Nephron progenitor cell (in vitro differentiated cells): ENCODE measurements around the gene EFNA4.

Experiments used
- DNase-seq: peaks from one replicate; pipeline ENCODE4 v3.0.0; 2021
- H3K27ac Mint-ChIP-seq: 2 replicates; pipeline ENCODE4 v1.8.0; 2021; ENCODE audit warnings: mild to moderate bottlenecking, moderate library complexity, mixed read lengths
- H3K27me3 Mint-ChIP-seq: 2 replicates; pipeline ENCODE4 v1.8.0; 2021; ENCODE audit warnings: mild to moderate bottlenecking, low read depth, mixed read lengths; ENCODE audit not compliant: poor library complexity
- H3K36me3 Mint-ChIP-seq: 2 replicates; pipeline ENCODE4 v1.8.0; 2021; ENCODE audit warnings: low read depth, mixed read lengths
- H3K4me1 Mint-ChIP-seq: 2 replicates; pipeline ENCODE4 v1.8.0; 2021; ENCODE audit warnings: mixed read lengths
- H3K4me3 Mint-ChIP-seq: 2 replicates; pipeline ENCODE4 v1.8.0; 2021; ENCODE audit warnings: mild to moderate bottlenecking, moderate library complexity, mixed read lengths
- H3K9me3 Mint-ChIP-seq: 2 replicates; pipeline ENCODE4 v1.8.0; 2021; ENCODE audit warnings: mild to moderate bottlenecking, moderate library complexity, mixed read lengths
- TF ChIP-seq, protein P1 (sequence below): fragments of 200-600 bp; sonication (generic); IDR thresholded peaks from 2 replicates; pipeline ENCODE4 v1.5.0; 2021; ENCODE audit warnings: antibody characterized with exemption

The EFNA4 gene

DNA sequence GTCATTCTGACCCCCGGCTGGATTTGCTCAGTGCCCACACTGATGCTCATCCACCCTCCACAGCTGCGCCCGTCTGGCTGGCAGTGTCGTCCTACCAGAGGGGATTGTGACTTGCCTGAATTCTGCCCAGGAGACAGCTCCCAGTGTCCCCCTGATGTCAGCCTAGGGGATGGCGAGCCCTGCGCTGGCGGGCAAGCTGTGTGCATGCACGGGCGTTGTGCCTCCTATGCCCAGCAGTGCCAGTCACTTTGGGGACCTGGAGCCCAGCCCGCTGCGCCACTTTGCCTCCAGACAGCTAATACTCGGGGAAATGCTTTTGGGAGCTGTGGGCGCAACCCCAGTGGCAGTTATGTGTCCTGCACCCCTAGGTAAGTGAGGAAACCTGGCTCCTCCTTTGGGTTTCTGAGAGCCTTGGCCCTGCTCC, 5.7 kb upstream of the EFNA4 start:
- no peak overlapping the region for H3K27ac Mint-ChIP-seq
- TF ChIP-seq, protein P1, sequence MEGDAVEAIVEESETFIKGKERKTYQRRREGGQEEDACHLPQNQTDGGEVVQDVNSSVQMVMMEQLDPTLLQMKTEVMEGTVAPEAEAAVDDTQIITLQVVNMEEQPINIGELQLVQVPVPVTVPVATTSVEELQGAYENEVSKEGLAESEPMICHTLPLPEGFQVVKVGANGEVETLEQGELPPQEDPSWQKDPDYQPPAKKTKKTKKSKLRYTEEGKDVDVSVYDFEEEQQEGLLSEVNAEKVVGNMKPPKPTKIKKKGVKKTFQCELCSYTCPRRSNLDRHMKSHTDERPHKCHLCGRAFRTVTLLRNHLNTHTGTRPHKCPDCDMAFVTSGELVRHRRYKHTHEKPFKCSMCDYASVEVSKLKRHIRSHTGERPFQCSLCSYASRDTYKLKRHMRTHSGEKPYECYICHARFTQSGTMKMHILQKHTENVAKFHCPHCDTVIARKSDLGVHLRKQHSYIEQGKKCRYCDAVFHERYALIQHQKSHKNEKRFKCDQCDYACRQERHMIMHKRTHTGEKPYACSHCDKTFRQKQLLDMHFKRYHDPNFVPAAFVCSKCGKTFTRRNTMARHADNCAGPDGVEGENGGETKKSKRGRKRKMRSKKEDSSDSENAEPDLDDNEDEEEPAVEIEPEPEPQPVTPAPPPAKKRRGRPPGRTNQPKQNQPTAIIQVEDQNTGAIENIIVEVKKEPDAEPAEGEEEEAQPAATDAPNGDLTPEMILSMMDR, result no peak

DNA sequence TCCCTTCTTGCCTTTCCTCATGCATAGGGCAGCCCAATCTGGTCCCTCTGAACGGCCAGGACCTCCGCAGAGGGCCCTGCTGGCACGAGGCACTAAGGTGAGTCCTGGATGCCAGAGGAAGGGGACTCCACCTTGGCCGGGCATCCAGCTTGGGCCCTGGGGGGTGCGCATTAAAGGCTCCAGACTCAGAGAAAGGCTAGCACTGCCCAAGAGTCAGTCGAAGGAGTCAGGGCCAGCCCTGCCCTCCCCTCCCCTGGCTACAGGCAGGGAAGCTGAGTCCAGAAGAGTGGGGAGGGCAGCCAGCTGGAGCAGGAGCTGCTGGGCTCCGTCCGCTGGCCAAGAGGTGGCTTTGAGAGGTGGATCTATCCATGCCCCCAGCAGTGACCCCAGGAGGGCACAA, 2.8 kb upstream of the EFNA4 start:
- H3K36me3 Mint-ChIP-seq, result no peaks in the 10 kb centered on the region
- peaks cover 11% of the 10 kb centered on the region for H3K27me3 Mint-ChIP-seq
- no peaks in the 10 kb centered on the region for H3K9me3 Mint-ChIP-seq
- H3K4me3 Mint-ChIP-seq, result no peak overlapping the region
- TF ChIP-seq, protein P1, result no peak
- peaks cover 36% of the 10 kb centered on the region for H3K4me1 Mint-ChIP-seq
- no peak for DNase-seq
- no peak overlapping the region for H3K27ac Mint-ChIP-seq

More for the DNA sequence above, 5.7 kb upstream of the EFNA4 start:
- no peak for DNase-seq
- no peaks in the 10 kb centered on the region for H3K36me3 Mint-ChIP-seq
- H3K4me1 Mint-ChIP-seq, result peaks cover 22% of the 10 kb centered on the region
- H3K9me3 Mint-ChIP-seq, result no peaks in the 10 kb centered on the region
- H3K27me3 Mint-ChIP-seq, result peaks cover 10% of the 10 kb centered on the region
- H3K4me3 Mint-ChIP-seq, result no peak overlapping the region

DNA sequence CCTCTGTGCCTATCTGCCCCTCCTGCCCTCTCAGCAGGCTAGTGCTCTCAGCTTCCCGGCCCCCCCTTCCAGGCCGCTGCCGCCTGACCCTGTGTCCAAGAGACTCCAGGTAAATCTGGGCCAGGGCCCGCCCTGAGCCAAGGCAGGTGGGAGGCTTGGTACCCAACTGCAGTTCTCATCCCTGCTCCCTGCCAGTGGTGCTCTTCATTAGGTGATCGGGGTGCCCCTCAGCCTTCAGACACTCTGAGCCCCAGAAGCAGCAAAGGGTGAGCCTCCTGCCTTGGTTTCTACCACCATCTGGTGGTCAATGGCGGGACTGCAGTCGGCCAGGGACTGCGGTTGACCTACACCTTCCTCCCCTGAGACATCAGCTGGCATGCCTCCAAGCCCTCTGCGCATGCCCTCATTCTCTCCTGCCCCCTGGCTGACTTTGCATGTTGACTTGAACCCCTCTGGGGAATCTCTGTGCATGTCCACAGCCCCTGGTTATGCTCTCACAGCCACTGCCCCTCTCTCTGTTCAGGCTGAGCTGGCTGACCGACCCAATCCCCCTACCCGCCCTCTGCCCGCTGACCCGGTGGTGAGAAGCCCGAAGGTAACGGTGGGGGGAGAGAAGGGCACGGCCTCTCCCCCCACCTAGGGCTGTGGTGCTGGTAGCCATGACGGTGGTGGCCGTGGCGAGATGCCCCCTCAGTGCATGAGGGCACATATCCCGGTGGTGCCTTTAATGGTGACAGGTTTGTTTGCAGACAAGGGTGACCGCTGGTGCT, 2.0 kb upstream of the EFNA4 start:
- Mint-ChIP-seq H3K36me3 (peaks cover 7% of the 10 kb centered on the region), H3K27ac (no peak overlapping the region), H3K4me3 (peak overlapping the region; percentile 38), H3K9me3 (no peaks in the 10 kb centered on the region), H3K27me3 (peaks cover 16% of the 10 kb centered on the region), H3K4me1 (peaks cover 43% of the 10 kb centered on the region)
- peak; percentile 98 for DNase-seq
- TF ChIP-seq, protein P1, result peak; percentile 98

DNA sequence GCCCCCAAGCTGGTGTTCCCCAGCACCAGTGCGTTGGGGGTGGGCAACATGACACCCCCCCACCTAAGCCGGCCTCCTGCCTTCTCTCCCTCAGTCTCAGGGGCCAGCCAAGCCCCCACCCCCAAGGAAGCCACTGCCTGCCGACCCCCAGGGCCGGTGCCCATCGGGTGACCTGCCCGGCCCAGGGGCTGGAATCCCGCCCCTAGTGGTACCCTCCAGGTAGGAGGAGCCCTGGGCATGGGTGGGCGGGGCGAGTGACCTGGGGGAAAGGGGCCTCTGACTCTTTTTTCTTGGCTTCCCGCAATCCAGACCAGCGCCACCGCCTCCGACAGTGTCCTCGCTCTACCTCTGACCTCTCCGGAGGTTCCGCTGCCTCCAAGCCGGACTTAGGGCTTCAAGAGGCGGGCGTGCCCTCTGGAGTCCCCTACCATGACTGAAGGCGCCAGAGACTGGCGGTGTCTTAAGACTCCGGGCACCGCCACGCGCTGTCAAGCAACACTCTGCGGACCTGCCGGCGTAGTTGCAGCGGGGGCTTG, 1.3 kb upstream of the EFNA4 start:
- Mint-ChIP-seq H3K4me1 (peaks cover 50% of the 10 kb centered on the region), H3K9me3 (no peaks in the 10 kb centered on the region), H3K36me3 (peaks cover 14% of the 10 kb centered on the region), H3K27me3 (peaks cover 16% of the 10 kb centered on the region), H3K4me3 (peak overlapping the region; percentile 89), H3K27ac (no peak overlapping the region)
- peak; percentile 73 for DNase-seq
- TF ChIP-seq, protein P1, result no peak

DNA sequence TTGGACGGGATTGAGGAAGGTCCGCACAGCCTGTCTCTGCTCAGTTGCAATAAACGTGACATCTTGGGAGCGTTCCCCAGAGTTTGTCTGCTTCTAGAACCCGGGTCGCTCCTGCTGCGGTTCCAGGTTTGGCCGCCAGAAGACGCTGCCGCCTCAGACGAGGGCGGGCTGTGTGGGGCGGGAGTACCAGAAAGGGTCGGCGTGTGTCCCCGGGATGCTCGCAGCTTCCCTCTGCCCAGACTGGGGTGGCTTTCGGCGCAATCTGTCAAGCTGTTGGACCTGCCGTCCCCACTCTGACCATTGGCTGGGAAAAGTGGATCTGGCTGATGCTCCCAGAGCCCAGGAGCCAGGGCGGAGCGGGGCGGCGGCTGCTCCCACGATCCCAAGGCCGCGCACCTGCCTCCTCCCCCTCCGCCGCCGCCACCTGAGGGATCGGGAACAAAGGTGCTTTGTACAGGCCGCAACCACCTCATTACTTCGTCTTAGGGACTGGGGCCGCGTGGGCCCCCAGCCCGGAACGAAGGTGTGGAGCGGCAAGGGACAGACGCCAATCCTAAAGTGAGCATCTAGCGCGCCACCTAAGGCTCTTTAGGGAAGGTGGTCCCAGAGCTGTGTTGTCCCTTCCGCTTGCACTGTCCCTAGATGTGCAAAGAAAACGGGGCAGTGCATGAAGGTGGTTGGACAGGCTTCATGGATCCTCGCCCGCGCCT, 683 bp upstream of the EFNA4 start:
- Mint-ChIP-seq H3K27me3 (peaks cover 16% of the 10 kb centered on the region), H3K36me3 (peaks cover 20% of the 10 kb centered on the region), H3K4me3 (peak overlapping the region; percentile 89), H3K9me3 (no peaks in the 10 kb centered on the region), H3K27ac (no peak overlapping the region), H3K4me1 (peaks cover 52% of the 10 kb centered on the region)
- TF ChIP-seq, protein P1, result peak; percentile 82
- peak; percentile 92 for DNase-seq
